ENCODE measurements around the gene COCH. TPM values are rescaled to one million over a fixed set of nuclear protein-coding genes. Genes with fewer than 3 reads are reported as not detected.

COCH gene
- total and polyA plus RNA-seq, 3 experiments from 2014 or later = 0.33 to 1.9 (median 1.4) TPM

Other genes starting within 250 kb of the COCH start
- 10 to 100 TPM in 1 of 2 experiments, 1 to 10 TPM in 1; 9.9 to 10.8 TPM for gene AP4S1, start 151.1 kb downstream of the COCH start, total RNA-seq
- 7.1 TPM for gene AP4S1, start 151.1 kb downstream of the COCH start, polyA plus RNA-seq
- 10 to 100 TPM; 20.0 to 20.9 TPM for gene STRN3, start 151.8 kb downstream of the COCH start, total RNA-seq
- gene STRN3, start 151.8 kb downstream of the COCH start, polyA plus RNA-seq = 4.0 TPM

Data from CD8-positive, alpha-beta memory T cell (primary cell).